Measurements from ENCODE around the gene OLA1.
A peak's percentile ranks its signal among the peaks of the same experiment; 100 is the strongest.

OLA1 gene

GRCh38 chr2:174031226-174031625 lies 217.1 kb downstream of the OLA1 start:
- H3K4me1 ChIP-seq (ENCODE audit: control insufficient read depth in 1 of 2, insufficient read depth in 2 of 2, low read length in 2 of 2) = peaks cover 0 to 2% of the 10 kb centered on the region in 2 donors
- H3K36me3 ChIP-seq (ENCODE audit: control insufficient read depth in 1 of 2, insufficient read depth in 2 of 2, low read length in 2 of 2) = no peaks in the 10 kb centered on the region
- no peaks in the 10 kb centered on the region for H3K27me3 ChIP-seq (ENCODE audit: low read depth, low read length)
- H3K27ac ChIP-seq (ENCODE audit: low read length) = no peak overlapping the region
- no peaks in the 10 kb centered on the region for H3K9me3 ChIP-seq (ENCODE audit: control insufficient read depth in 1 of 2, low read length in 2 of 2)
- H3K4me3 ChIP-seq (ENCODE audit: low read depth in 1 of 2, low read length in 2 of 2) = no peak overlapping the region

- H3K9me3 ChIP-seq (ENCODE audit: control insufficient read depth in 1 of 2, low read length in 2 of 2) = no peaks in the 10 kb centered on the region
- peaks cover 0 to 12% of the 10 kb centered on the region in 2 donors for H3K4me1 ChIP-seq (ENCODE audit: control insufficient read depth in 1 of 2, insufficient read depth in 2 of 2, low read length in 2 of 2)
- H3K4me3 ChIP-seq (ENCODE audit: low read depth in 1 of 2, low read length in 2 of 2) = no peak overlapping the region
- no peaks in the 10 kb centered on the region for H3K27me3 ChIP-seq (ENCODE audit: low read depth, low read length)
- H3K36me3 ChIP-seq (ENCODE audit: control insufficient read depth in 1 of 2, insufficient read depth in 2 of 2, low read length in 2 of 2) = no peaks in the 10 kb centered on the region
- H3K27ac ChIP-seq (ENCODE audit: low read length) = no peak overlapping the region
Observed at GRCh38 chr2:174028935-174029334, 219.4 kb downstream of the OLA1 start.

GRCh38 chr2:174027956-174028355 lies 220.4 kb downstream of the OLA1 start:
- Histone ChIP-seq H3K9me3 (ENCODE audit: control insufficient read depth in 1 of 2, low read length in 2 of 2) (no peaks in the 10 kb centered on the region), H3K4me3 (ENCODE audit: low read depth in 1 of 2, low read length in 2 of 2) (no peak overlapping the region), H3K4me1 (ENCODE audit: control insufficient read depth in 1 of 2, insufficient read depth in 2 of 2, low read length in 2 of 2) (peaks cover 0 to 22% of the 10 kb centered on the region in 2 donors), H3K27ac (ENCODE audit: low read length) (no peak overlapping the region), H3K36me3 (ENCODE audit: control insufficient read depth in 1 of 2, insufficient read depth in 2 of 2, low read length in 2 of 2) (no peaks in the 10 kb centered on the region), H3K27me3 (ENCODE audit: low read depth, low read length) (no peaks in the 10 kb centered on the region)

GRCh38 chr2:174026122-174026845 lies 222.0 kb downstream of the OLA1 start:
- H3K27me3 ChIP-seq (ENCODE audit: low read depth, low read length) = no peaks in the 10 kb centered on the region
- peaks cover 0 to 23% of the 10 kb centered on the region in 2 donors for H3K4me1 ChIP-seq (ENCODE audit: control insufficient read depth in 1 of 2, insufficient read depth in 2 of 2, low read length in 2 of 2)
- H3K27ac ChIP-seq (ENCODE audit: low read length) = no peak overlapping the region
- H3K9me3 ChIP-seq (ENCODE audit: control insufficient read depth in 1 of 2, low read length in 2 of 2) = no peaks in the 10 kb centered on the region
- no peaks in the 10 kb centered on the region for H3K36me3 ChIP-seq (ENCODE audit: control insufficient read depth in 1 of 2, insufficient read depth in 2 of 2, low read length in 2 of 2)
- H3K4me3 ChIP-seq (ENCODE audit: low read depth in 1 of 2, low read length in 2 of 2) = no peak overlapping the region

GRCh38 chr2:174025271-174026121 lies 222.8 kb downstream of the OLA1 start:
- no peaks in the 10 kb centered on the region for H3K27me3 ChIP-seq (ENCODE audit: low read depth, low read length)
- no peaks in the 10 kb centered on the region for H3K9me3 ChIP-seq (ENCODE audit: control insufficient read depth in 1 of 2, low read length in 2 of 2)
- H3K4me3 ChIP-seq (ENCODE audit: low read depth in 1 of 2, low read length in 2 of 2) = peak overlapping the region in 1 of 2 donors; percentile 30
- no peaks in the 10 kb centered on the region for H3K36me3 ChIP-seq (ENCODE audit: control insufficient read depth in 1 of 2, insufficient read depth in 2 of 2, low read length in 2 of 2)
- H3K27ac ChIP-seq (ENCODE audit: low read length) = peak overlapping the region; percentile 41
- H3K4me1 ChIP-seq (ENCODE audit: control insufficient read depth in 1 of 2, insufficient read depth in 2 of 2, low read length in 2 of 2) = peaks cover 3 to 23% of the 10 kb centered on the region in 2 donors

- Histone ChIP-seq H3K4me3 (ENCODE audit: low read depth in 1 of 2, low read length in 2 of 2) (peak overlapping the region in 1 of 2 donors; percentile 30), H3K9me3 (ENCODE audit: control insufficient read depth in 1 of 2, low read length in 2 of 2) (no peaks in the 10 kb centered on the region), H3K27me3 (ENCODE audit: low read depth, low read length) (no peaks in the 10 kb centered on the region), H3K36me3 (ENCODE audit: control insufficient read depth in 1 of 2, insufficient read depth in 2 of 2, low read length in 2 of 2) (no peaks in the 10 kb centered on the region), H3K27ac (ENCODE audit: low read length) (peak overlapping the region; percentile 41), H3K4me1 (ENCODE audit: control insufficient read depth in 1 of 2, insufficient read depth in 2 of 2, low read length in 2 of 2) (peaks cover 3 to 23% of the 10 kb centered on the region in 2 donors)
Observed at GRCh38 chr2:174024524-174025270, 223.6 kb downstream of the OLA1 start.

- H3K36me3 ChIP-seq (ENCODE audit: control insufficient read depth in 1 of 2, insufficient read depth in 2 of 2, low read length in 2 of 2) = no peaks in the 10 kb centered on the region
- H3K4me1 ChIP-seq (ENCODE audit: control insufficient read depth in 1 of 2, insufficient read depth in 2 of 2, low read length in 2 of 2) = peaks cover 3 to 23% of the 10 kb centered on the region in 2 donors
- H3K27me3 ChIP-seq (ENCODE audit: low read depth, low read length) = no peaks in the 10 kb centered on the region
- H3K27ac ChIP-seq (ENCODE audit: low read length) = peak overlapping the region; percentile 49
- H3K9me3 ChIP-seq (ENCODE audit: control insufficient read depth in 1 of 2, low read length in 2 of 2) = no peaks in the 10 kb centered on the region
- H3K4me3 ChIP-seq (ENCODE audit: low read depth in 1 of 2, low read length in 2 of 2) = peak overlapping the region in 1 of 2 donors; percentile 30
Observed at GRCh38 chr2:174023591-174024523, 224.5 kb downstream of the OLA1 start.
